ENCODE data around the gene IL1R1. TPM values are rescaled to one million over a fixed set of nuclear protein-coding genes. Genes with fewer than 3 reads are reported as not detected.

The IL1R1 gene
- total RNA-seq, 1 experiment from 2014 or later = 0.39 TPM

DNA sequence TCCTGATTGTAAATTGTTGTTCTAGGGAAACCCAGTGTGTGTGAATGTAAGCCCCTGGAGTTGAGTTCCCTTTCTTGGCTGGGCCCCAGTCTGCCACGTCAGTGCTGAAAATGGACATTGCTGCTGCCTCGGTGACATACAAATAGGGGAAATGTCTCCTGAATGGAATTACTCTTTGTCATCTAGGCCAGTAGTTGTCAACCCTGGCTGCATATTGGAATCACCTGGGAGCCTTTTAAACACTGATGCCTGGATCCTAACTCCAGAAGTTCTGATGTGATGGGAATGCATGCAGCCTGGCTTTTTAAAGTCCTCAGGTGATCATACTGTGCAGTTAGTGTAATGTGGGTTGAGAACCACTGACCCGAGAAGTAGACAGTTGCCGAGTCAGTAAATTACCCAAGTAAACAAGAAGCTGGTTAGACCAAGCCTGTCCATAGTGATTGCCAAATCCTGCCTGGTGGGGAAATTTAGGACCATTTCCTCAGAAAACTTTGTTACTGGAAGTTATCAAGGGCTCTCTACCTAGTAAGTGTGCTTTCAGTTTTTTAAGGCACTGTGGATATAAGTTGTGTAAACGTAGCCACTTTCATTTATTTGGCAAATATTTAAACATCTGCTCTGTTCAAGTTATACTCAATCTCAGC, 27.6 kb upstream of the IL1R1 start:
- Histone ChIP-seq H2BK20ac (ENCODE audit: low read depth, low read length, poor library complexity, severe bottlenecking) (no peak overlapping the region), H3K4ac (ENCODE audit: low read depth, low read length) (no peak overlapping the region), H2AFZ (ENCODE audit: low read length) (no peak overlapping the region), H3K23me2 (ENCODE audit: insufficient read length, low read depth, low read length, poor library complexity, severe bottlenecking) (no peaks in the 10 kb centered on the region), H4K8ac (replicated peaks; ENCODE audit: insufficient read length, low read depth, low read length) (no peak overlapping the region), H3K18ac (ENCODE audit: insufficient read length, low read depth, low read length) (no peak overlapping the region), H4K20me1 (ENCODE audit: control insufficient read depth, insufficient read depth, insufficient read length) (no peaks in the 10 kb centered on the region), H2BK120ac (ENCODE audit: low read depth, low read length, poor library complexity, severe bottlenecking) (no peak overlapping the region), H3K23ac (ENCODE audit: insufficient read length, low read depth, low read length) (no peak overlapping the region), H3K14ac (ENCODE audit: insufficient read depth, low read length) (no peak overlapping the region), H4K91ac (ENCODE audit: insufficient read length, low read depth, low read length) (no peak overlapping the region), H2BK5ac (ENCODE audit: insufficient read length, low read length) (no peak overlapping the region), H3K27me3 (ENCODE audit: insufficient read depth, low read length) (no peaks in the 10 kb centered on the region), H3K4me2 (ENCODE audit: insufficient read depth, insufficient read length, low read length) (no peak overlapping the region), H2BK12ac (ENCODE audit: insufficient read length, low read depth, low read length) (no peak overlapping the region), H4K5ac (ENCODE audit: insufficient read length, low read depth, low read length) (no peak overlapping the region), H3K79me1 (ENCODE audit: insufficient read depth, low read depth, low read length, poor library complexity, severe bottlenecking) (no peaks in the 10 kb centered on the region), H3K4me1 (ENCODE audit: insufficient read depth, low read length) (no peaks in the 10 kb centered on the region; the same call in 1 of the 2 replicates), H3T11ph (ENCODE audit: low read length) (no peak overlapping the region), H3K27ac (ENCODE audit: insufficient read length, low read depth, low read length) (no peak overlapping the region), H3K9me3 (ENCODE audit: control insufficient read depth, low read depth, low read length) (no peaks in the 10 kb centered on the region), H3K79me2 (ENCODE audit: insufficient read depth, low read length) (no peaks in the 10 kb centered on the region), H2BK15ac (ENCODE audit: low read depth, low read length) (no peak overlapping the region), H3K56ac (ENCODE audit: insufficient read length, low read depth, low read length) (no peak overlapping the region), H3K9ac (ENCODE audit: extremely low read depth, insufficient read length, low read length) (no peak overlapping the region), H2AK5ac (ENCODE audit: insufficient read length, low read length) (no peak overlapping the region)
- TF ChIP-seq, protein P1, sequence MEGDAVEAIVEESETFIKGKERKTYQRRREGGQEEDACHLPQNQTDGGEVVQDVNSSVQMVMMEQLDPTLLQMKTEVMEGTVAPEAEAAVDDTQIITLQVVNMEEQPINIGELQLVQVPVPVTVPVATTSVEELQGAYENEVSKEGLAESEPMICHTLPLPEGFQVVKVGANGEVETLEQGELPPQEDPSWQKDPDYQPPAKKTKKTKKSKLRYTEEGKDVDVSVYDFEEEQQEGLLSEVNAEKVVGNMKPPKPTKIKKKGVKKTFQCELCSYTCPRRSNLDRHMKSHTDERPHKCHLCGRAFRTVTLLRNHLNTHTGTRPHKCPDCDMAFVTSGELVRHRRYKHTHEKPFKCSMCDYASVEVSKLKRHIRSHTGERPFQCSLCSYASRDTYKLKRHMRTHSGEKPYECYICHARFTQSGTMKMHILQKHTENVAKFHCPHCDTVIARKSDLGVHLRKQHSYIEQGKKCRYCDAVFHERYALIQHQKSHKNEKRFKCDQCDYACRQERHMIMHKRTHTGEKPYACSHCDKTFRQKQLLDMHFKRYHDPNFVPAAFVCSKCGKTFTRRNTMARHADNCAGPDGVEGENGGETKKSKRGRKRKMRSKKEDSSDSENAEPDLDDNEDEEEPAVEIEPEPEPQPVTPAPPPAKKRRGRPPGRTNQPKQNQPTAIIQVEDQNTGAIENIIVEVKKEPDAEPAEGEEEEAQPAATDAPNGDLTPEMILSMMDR (conservative IDR thresholded peaks at IDR 0.05) = no peak
- Mint-ChIP-seq H3K27me3 (ENCODE audit: low read depth) (no peaks in the 10 kb centered on the region), H3K9me3 (no peaks in the 10 kb centered on the region; a peak in 1 of 5 replicates), H3K27ac (0 out of 7 replicates have a peak overlapping the region, but pooled peaks of 1 of the 3 experiments have one; percentile 11), H3K4me3 (no peak overlapping the region), H3K36me3 (ENCODE audit: insufficient read depth in 1 of 3, low read depth in 3 of 3) (peaks cover 0 to 5% (median 4%) of the 10 kb centered on the region in 3 experiments; a peak in 2 of 7 replicates), H3K4me1 (peaks cover 17% of the 10 kb centered on the region in 2 experiments)
- DNase-seq = no peak
- no CpG with 5 or more reads among the region's 5 CpGs for WGBS (ENCODE audit: extremely low coverage, insufficient read length, low lambda C conversion rate)
